ENCODE data around the gene MT2A.

- TF ChIP-seq GATA3 (IDR thresholded peaks at IDR 0.05; ENCODE audit: low read depth, low read length) (no peak), GATA2 (IDR thresholded peaks at IDR 0.05; ENCODE audit: low read depth, low read length) (no peak)
Observed at GRCh38 chr16:56631832-56632155, 23.4 kb downstream of the MT2A start.
